ENCODE data around the gene GNAQ. TPM values are rescaled to one million over a fixed set of nuclear protein-coding genes. Genes with fewer than 3 reads are reported as not detected.

The GNAQ gene
- total and polyA plus RNA-seq, 8 donors: 13.1 to 75.3 (median 38.5) TPM

DNA sequence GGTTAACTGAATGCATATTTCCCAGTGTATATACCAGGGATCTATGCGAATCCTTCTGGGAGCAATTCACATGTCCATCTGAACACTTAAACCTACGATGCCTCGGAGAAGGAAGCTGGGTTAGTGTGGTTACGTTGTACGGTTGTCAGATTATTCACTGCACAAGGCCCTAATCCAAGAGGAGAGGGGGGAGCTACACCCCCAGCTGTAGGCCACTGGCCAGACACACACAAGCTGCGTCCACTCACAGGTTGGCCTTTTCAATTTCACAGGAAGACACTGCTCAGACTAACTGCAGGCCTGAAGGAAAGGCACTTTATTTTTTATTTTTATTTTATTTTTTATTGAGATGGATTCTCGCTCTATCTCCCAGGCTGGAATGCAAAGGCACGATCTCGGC, 199.0 kb downstream of the GNAQ start:
- no peaks in the 10 kb centered on the region for H3K36me3 ChIP-seq
- TF ChIP-seq, protein P1, sequence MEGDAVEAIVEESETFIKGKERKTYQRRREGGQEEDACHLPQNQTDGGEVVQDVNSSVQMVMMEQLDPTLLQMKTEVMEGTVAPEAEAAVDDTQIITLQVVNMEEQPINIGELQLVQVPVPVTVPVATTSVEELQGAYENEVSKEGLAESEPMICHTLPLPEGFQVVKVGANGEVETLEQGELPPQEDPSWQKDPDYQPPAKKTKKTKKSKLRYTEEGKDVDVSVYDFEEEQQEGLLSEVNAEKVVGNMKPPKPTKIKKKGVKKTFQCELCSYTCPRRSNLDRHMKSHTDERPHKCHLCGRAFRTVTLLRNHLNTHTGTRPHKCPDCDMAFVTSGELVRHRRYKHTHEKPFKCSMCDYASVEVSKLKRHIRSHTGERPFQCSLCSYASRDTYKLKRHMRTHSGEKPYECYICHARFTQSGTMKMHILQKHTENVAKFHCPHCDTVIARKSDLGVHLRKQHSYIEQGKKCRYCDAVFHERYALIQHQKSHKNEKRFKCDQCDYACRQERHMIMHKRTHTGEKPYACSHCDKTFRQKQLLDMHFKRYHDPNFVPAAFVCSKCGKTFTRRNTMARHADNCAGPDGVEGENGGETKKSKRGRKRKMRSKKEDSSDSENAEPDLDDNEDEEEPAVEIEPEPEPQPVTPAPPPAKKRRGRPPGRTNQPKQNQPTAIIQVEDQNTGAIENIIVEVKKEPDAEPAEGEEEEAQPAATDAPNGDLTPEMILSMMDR (IDR thresholded peaks at IDR 0.05): no peak
- TF ChIP-seq POLR2AphosphoS5 (IDR thresholded peaks at IDR 0.05) (no peak), POLR2A (IDR thresholded peaks at IDR 0.05) (no peak), EP300 (IDR thresholded peaks at IDR 0.05) (no peak)
- 73 to 88% (median 85%) methylated on average over 9 of the region's 9 CpGs for WGBS, 5 donors
- no peak overlapping the region for H3K4me3 ChIP-seq
- no peak overlapping the region for H3K27ac ChIP-seq
- no peaks in the 10 kb centered on the region for H3K27me3 ChIP-seq
- no peaks in the 10 kb centered on the region for H3K9me3 ChIP-seq
- peak in 1 of 2 donors; percentile 57 for DNase-seq
- H3K4me1 ChIP-seq: peaks cover 0 to 40% (median 19%) of the 10 kb centered on the region in 4 donors
- intact Hi-C loops (cut with DNase I; ENCODE audit: low total_unique reads): no loop called here

DNA sequence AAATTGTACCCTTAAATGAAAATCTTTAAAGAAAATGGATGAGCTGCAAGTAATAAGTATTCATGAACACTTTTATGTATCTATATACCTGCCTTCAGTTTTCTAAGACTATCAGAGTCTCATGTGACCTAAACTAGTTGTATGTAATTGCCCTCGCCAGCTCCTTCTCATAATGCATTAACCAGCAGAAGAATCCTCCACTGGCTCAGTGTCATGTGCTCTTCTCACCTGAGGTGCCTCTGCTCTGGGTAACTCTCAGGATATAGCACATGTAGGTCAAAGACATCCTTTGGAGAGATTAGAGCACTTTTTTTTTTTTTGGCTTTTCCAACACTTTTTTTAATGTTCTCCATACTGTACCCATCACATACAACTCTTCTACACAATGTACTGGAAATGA, 199.8 kb downstream of the GNAQ start:
- Histone ChIP-seq H3K36me3 (no peaks in the 10 kb centered on the region), H3K27ac (no peak overlapping the region), H3K9me3 (no peaks in the 10 kb centered on the region), H3K27me3 (no peaks in the 10 kb centered on the region), H3K4me1 (peaks cover 0 to 48% (median 23%) of the 10 kb centered on the region in 4 donors), H3K4me3 (no peak overlapping the region)
- no peak for DNase-seq
- intact Hi-C loops (cut with DNase I; ENCODE audit: low total_unique reads): no loop called here
- 88 to 100% (median 97%) methylated on average over 1 of the region's 1 CpG for WGBS, 5 donors
- no peak for TF ChIP-seq POLR2A (IDR thresholded peaks at IDR 0.05)
- TF ChIP-seq, protein P1 (IDR thresholded peaks at IDR 0.05): no peak
- TF ChIP-seq EP300 (IDR thresholded peaks at IDR 0.05): no peak
- no peak for TF ChIP-seq POLR2AphosphoS5 (IDR thresholded peaks at IDR 0.05)

DNA sequence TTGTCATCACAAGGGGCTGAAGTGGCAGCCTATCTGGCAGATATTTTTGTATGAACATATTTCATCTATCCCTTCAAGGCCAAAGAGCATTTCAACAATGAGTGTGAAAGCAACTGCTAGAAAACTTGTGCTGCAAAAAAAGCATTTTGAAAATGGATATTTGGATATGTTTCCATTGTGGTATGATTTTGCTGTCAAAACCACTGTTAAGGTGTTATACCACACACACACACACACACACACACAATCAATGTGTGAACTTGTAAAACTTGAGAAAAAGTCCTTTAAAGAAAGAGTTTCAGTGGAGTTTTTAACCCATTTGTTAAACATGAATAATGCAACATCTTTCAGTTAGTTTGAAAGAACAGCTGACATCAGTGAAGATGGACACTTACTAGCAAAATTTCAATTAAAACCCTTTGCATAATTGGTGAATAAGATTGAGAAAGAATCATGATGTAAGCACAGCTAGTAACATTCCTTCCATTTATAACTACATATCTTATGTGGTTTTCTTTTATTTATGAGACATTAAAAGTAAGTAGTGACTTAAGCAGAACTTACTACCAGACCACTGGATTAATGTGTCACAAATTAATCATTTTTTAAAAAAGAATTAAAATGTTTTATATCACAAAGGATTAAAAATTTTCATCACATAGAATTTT, 200.9 kb downstream of the GNAQ start:
- Histone ChIP-seq H3K9me3 (no peaks in the 10 kb centered on the region), H3K27me3 (no peaks in the 10 kb centered on the region), H3K36me3 (no peaks in the 10 kb centered on the region), H3K27ac (no peak overlapping the region), H3K4me3 (no peak overlapping the region), H3K4me1 (peaks cover 0 to 54% (median 30%) of the 10 kb centered on the region in 4 donors)
- intact Hi-C loops (cut with DNase I; ENCODE audit: low total_unique reads): no loop called here
- DNase-seq: no peak
- TF ChIP-seq EP300 (IDR thresholded peaks at IDR 0.05): no peak
- TF ChIP-seq, protein P1 (IDR thresholded peaks at IDR 0.05): no peak
- TF ChIP-seq POLR2A (IDR thresholded peaks at IDR 0.05): no peak
- no peak for TF ChIP-seq POLR2AphosphoS5 (IDR thresholded peaks at IDR 0.05)

DNA sequence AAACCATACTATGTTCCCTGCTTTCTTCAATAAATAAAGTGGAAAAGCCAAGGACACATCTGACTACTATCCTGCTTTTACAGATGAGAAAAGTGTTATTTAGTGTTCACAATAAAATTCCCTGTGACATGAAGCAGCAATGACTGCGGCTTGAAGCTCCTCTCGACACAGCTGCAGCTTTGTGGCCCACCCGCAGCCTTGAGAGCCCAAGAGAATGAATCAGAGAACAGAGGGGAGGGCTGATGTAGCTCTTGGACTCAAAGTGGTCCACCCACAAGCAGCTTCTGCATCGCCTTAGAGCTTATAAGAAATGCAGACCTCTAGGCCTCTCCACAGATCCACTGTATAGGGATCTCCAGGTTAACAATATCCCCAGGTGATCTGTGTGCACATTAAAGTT, 202.2 kb downstream of the GNAQ start:
- WGBS, 5 donors: 77 to 97% (median 94%) methylated on average over 4 of the region's 4 CpGs
- TF ChIP-seq POLR2AphosphoS5 (IDR thresholded peaks at IDR 0.05): no peak
- TF ChIP-seq, protein P1 (IDR thresholded peaks at IDR 0.05): no peak
- no peak for TF ChIP-seq EP300 (IDR thresholded peaks at IDR 0.05)
- no peak for TF ChIP-seq POLR2A (IDR thresholded peaks at IDR 0.05)

More for the DNA sequence above, 202.2 kb downstream of the GNAQ start:
- H3K27ac ChIP-seq: no peak overlapping the region
- H3K9me3 ChIP-seq: no peaks in the 10 kb centered on the region
- H3K27me3 ChIP-seq: no peaks in the 10 kb centered on the region
- peaks cover 0 to 47% (median 26%) of the 10 kb centered on the region in 4 donors for H3K4me1 ChIP-seq
- no peaks in the 10 kb centered on the region for H3K36me3 ChIP-seq
- no peak overlapping the region for H3K4me3 ChIP-seq
- no peak for DNase-seq
- intact Hi-C loops (cut with DNase I; ENCODE audit: low total_unique reads): no loop called here
